D721Med (cell line): ENCODE measurements around the gene RIPOR2.

Experiments
- DNase-seq: peaks from one replicate; pipeline ENCODE4 v3.0.0; 2011; ENCODE audit warnings: low spot score; ENCODE audit not compliant: insufficient read length
- FAIRE-seq: peaks from 2 replicates; lab custom pipeline; 2011; peaks lifted over from hg19 to GRCh38; lab: Jason Lieb, UNC
- CTCF ChIP-seq: IDR thresholded peaks from 2 replicates; pipeline ENCODE4 v1.5.1; 2012; ENCODE audit warnings: mild to moderate bottlenecking, control low read depth; ENCODE audit not compliant: insufficient read depth; ENCODE audit errors: missing control alignments

RIPOR2 gene

DNA sequence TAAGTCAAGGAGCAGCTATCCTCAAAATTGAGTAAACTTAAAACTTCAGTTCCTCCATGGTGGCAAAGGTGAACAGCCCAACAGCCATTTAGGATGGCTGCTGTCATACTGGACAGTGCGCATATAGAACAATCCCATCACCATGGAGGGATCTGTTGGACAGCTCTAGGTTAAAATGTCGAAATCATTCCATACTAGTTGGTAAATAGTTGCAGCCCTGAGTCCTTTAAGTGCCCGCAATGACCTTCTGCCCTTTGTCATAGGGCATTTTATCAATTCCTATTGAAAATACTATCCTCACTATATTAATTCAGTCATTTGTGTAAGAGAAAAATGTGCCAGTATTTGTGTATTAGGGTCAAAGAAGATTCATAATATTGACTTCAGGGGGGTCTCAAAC lies 128.2 kb downstream of the RIPOR2 start:
- no peak for TF ChIP-seq CTCF
- DNase-seq (no peak), FAIRE-seq (no peak)

DNA sequence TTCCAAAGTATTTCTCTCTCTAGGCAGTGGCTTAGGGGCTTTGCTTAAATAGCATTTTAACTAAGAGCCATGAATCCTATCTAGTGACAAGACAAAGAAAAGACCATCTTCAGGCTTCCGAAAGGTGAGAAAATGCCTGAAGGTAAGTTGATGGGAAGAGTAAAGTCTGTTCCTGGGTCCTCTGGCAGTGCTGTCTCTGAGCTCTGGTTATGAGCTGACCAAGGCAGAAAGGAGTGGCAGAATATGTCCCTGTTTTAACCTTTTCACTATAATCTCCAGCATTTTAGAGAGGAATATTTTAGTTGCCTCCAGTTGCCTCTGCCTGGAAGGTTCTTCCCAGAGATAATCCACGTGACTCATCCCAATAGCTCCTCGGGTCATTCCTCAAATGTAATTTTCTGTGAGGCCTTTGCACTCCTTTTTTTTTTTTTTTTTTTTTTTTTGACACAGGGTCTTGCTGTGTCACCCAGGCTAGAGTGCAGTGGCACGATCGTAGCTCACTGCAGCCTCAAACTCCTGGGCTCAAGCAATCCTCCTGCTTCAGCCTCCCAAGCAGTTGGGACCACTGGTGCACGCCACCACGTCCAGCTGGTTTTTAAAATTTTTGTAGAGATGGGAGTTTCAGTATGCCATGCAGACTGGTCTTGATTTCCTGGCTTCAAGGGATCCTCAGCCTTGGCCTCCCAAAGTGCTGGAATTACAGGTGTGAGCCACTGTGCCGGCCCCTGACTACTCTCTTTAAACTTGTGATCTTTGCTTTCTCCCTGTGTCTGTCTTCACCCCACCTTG lies 133.3 kb downstream of the RIPOR2 start:
- no peak for DNase-seq
- FAIRE-seq: no peak
- TF ChIP-seq CTCF: no peak

GRCh38 chr6:24799541-24799915 lies 136.2 kb downstream of the RIPOR2 start:
- FAIRE-seq: no peak
- no peak for DNase-seq
- TF ChIP-seq CTCF: no peak

- DNase-seq (no peak), FAIRE-seq (no peak)
- no peak for TF ChIP-seq CTCF
Measured at GRCh38 chr6:24798740-24799540, 136.8 kb downstream of the RIPOR2 start, which contains the start of gene ARMH2. TSS of gene ARMH2 (minus strand) at chr6:24798917. CDS start at chr6:24798857, 60 bp downstream.

DNA sequence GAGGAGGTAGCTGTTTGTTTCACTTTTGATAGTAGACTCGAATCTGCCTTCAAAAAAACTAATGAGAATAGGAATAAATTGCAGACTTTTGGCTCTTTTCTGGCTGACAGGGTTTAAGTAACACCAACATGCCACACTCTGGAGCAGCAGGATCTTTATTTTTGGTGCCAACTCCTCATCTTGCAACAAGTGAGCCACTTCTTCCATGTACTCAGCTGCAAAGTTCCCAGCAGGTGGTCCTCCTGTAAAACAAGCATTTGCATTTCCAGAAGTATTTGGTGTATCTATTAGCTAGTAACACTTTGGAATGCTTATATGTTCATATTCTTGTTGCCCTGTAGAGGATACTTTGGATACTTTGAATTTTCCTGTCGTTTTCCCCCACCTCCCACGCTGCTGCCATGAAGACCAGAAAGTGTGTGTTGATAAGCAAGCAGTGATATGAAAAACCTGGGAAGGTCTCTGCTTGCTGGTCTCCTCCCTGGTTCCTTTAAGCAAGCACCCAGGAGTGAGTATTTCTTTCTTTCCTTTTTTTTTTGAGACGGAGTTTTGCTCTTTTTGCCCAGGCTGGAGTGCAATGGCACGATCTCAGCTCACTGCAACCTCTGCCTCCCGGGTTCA lies 138.1 kb downstream of the RIPOR2 start:
- TF ChIP-seq CTCF: no peak
- DNase-seq: no peak
- FAIRE-seq: no peak

GRCh38 chr6:24796616-24797290 lies 139.0 kb downstream of the RIPOR2 start:
- FAIRE-seq (no peak), DNase-seq (no peak)
- TF ChIP-seq CTCF: no peak
